ENCODE results near the gene NTRK3. TPM values are rescaled to one million over a fixed set of nuclear protein-coding genes. Genes with fewer than 3 reads are reported as not detected.

NTRK3 gene
- total and polyA plus RNA-seq, 2 donors (not counting 3 experiments of a cell fraction or from before 2014, with no cell fraction given) = not detected

GRCh38 chr15:88042047-88042446 lies 214.5 kb downstream of the NTRK3 start:
- H3K27ac ChIP-seq (ENCODE audit: insufficient read depth, low read depth, low read length) = no peak overlapping the region
- ChIA-PET CTCF (no interaction called here), POLR2A (no interaction called here)
- no peaks in the 10 kb centered on the region for H3K4me1 ChIP-seq (ENCODE audit: control insufficient read depth, extremely low read depth, insufficient read depth, low read length)
- H3K27me3 ChIP-seq (ENCODE audit: control insufficient read depth in 2 of 2, insufficient read depth in 2 of 2, low read length in 2 of 2) = no peaks in the 10 kb centered on the region
- H3K9me1 ChIP-seq (replicated peaks; ENCODE audit: control insufficient read depth, extremely low read depth, insufficient read depth, low read length) = no peaks in the 10 kb centered on the region
- no TSS peak for BruUV-seq (replicated peaks)
- H4K20me1 ChIP-seq (replicated peaks; ENCODE audit: control insufficient read depth, extremely low read depth, insufficient read depth, low read length) = no peaks in the 10 kb centered on the region
- intact Hi-C loops (cut with micrococcal nuclease) (no loop called here), dilution Hi-C loops (cut with MboI; ENCODE audit: extremely low pct_ligation_motif_present, low sequenced_read_pairs) (no loop called here)
- H2AFZ ChIP-seq (ENCODE audit: low read depth, low read length) = no peak overlapping the region
- no peak for TF ChIP-seq GATA2 (IDR thresholded peaks at IDR 0.05; ENCODE audit: insufficient read depth, insufficient read length, low read depth, low read length)
- TF ChIP-seq POLR2AphosphoS5 (IDR thresholded peaks at IDR 0.05; ENCODE audit: insufficient read depth, low read depth, low read length) = no peak
- no peak for TF ChIP-seq POLR2A (IDR thresholded peaks at IDR 0.05; ENCODE audit: low read depth, low read length)
- no peak for TF ChIP-seq FOS (IDR thresholded peaks at IDR 0.05; ENCODE audit: borderline replicate concordance, insufficient read depth, low read length)
- no peak for TF ChIP-seq JUN (IDR thresholded peaks at IDR 0.05; ENCODE audit: borderline replicate concordance, insufficient read depth, insufficient read length, low read depth)
- TF ChIP-seq MAX (IDR thresholded peaks at IDR 0.05; ENCODE audit: insufficient read depth, insufficient read length) = no peak
- no peaks in the 10 kb centered on the region for H3K79me2 ChIP-seq (ENCODE audit: control insufficient read depth, insufficient read depth, low read length)
- DNase-seq (ENCODE audit: low read depth, low spot score) = no peak
- H3K36me3 ChIP-seq (ENCODE audit: control insufficient read depth in 2 of 2, extremely low read depth in 1 of 2, insufficient read depth in 2 of 2, low read length in 2 of 2) = no peaks in the 10 kb centered on the region
- no peak overlapping the region for H3K9ac ChIP-seq (replicated peaks; ENCODE audit: extremely low read depth, insufficient read depth, low read length)
- FAIRE-seq = no peak
- no peaks in the 10 kb centered on the region for H3K9me3 ChIP-seq (replicated peaks; ENCODE audit: control insufficient read depth, insufficient read depth, low read length)
- H3K4me3 ChIP-seq (replicated peaks in 1 of 3; ENCODE audit: insufficient read depth in 1 of 3, low read depth in 1 of 3, low read length in 3 of 3) = no peak overlapping the region
- no peak overlapping the region for H3K4me2 ChIP-seq (ENCODE audit: insufficient read depth, low read length)

- H3K9me1 ChIP-seq (replicated peaks; ENCODE audit: control insufficient read depth, extremely low read depth, insufficient read depth, low read length) = no peaks in the 10 kb centered on the region
- no peaks in the 10 kb centered on the region for H4K20me1 ChIP-seq (replicated peaks; ENCODE audit: control insufficient read depth, extremely low read depth, insufficient read depth, low read length)
- no peak for FAIRE-seq
- dilution Hi-C loops (cut with MboI; ENCODE audit: extremely low pct_ligation_motif_present, low sequenced_read_pairs) = no loop called here
- no peaks in the 10 kb centered on the region for H3K79me2 ChIP-seq (ENCODE audit: control insufficient read depth, insufficient read depth, low read length)
- no peaks in the 10 kb centered on the region for H3K36me3 ChIP-seq (ENCODE audit: control insufficient read depth in 2 of 2, extremely low read depth in 1 of 2, insufficient read depth in 2 of 2, low read length in 2 of 2)
- CTCF ChIA-PET = no interaction called here
- intact Hi-C loops (cut with micrococcal nuclease) = no loop called here
- H3K4me3 ChIP-seq (replicated peaks in 1 of 3; ENCODE audit: insufficient read depth in 1 of 3, low read depth in 1 of 3, low read length in 3 of 3) = no peak overlapping the region
- DNase-seq (ENCODE audit: low read depth, low spot score) = no peak
- no peaks in the 10 kb centered on the region for H3K9me3 ChIP-seq (replicated peaks; ENCODE audit: control insufficient read depth, insufficient read depth, low read length)
- TF ChIP-seq JUN (IDR thresholded peaks at IDR 0.05; ENCODE audit: borderline replicate concordance, insufficient read depth, insufficient read length, low read depth) (no peak), FOS (IDR thresholded peaks at IDR 0.05; ENCODE audit: borderline replicate concordance, insufficient read depth, low read length) (no peak), EZH2 (IDR thresholded peaks at IDR 0.05; ENCODE audit: borderline replicate concordance, low read depth, low read length, severe bottlenecking) (no peak), POLR2A (IDR thresholded peaks at IDR 0.05; ENCODE audit: low read depth, low read length) (no peak)
- no peak overlapping the region for H3K27ac ChIP-seq (ENCODE audit: insufficient read depth, low read depth, low read length)
- H3K9ac ChIP-seq (replicated peaks; ENCODE audit: extremely low read depth, insufficient read depth, low read length) = no peak overlapping the region
- H3K27me3 ChIP-seq (ENCODE audit: control insufficient read depth in 2 of 2, insufficient read depth in 2 of 2, low read length in 2 of 2) = no peaks in the 10 kb centered on the region
- BruUV-seq (replicated peaks) = no TSS peak
- no peaks in the 10 kb centered on the region for H3K4me1 ChIP-seq (ENCODE audit: control insufficient read depth, extremely low read depth, insufficient read depth, low read length)
- POLR2A ChIA-PET = no interaction called here
- H2AFZ ChIP-seq (ENCODE audit: low read depth, low read length) = no peak overlapping the region
- no peak overlapping the region for H3K4me2 ChIP-seq (ENCODE audit: insufficient read depth, low read length)
These were observed 216.0 kb downstream of the NTRK3 start for GRCh38 chr15:88040516-88040915.

Data from endothelial cell of umbilical vein (primary cell).